GM12878 (cell line): ENCODE measurements around the gene PC.

ENCODE experiments used
- BCLAF1 ChIP-seq: fragments of 450-650 bp; IDR thresholded peaks from 2 replicates; pipeline ENCODE4 v1.6.1; 2017; ENCODE audit warnings: antibody characterized with exemption, mild to moderate bottlenecking, moderate library complexity
- CEBPB ChIP-seq, 2 experiments: fragments of 150-350 bp in 1 of 2; IDR thresholded peaks; 2 replicates each; pipeline ENCODE4 v1.6.1; 2012 to 2014; ENCODE audit warnings: low read depth in 2 of 2, low read length in 2 of 2, borderline replicate concordance in 1 of 2, inconsistent platforms in 1 of 2
- CTCF ChIP-seq, 3 experiments: IDR thresholded peaks in 2 of 3; conservative IDR thresholded peaks in 1 of 3; 2 replicates each; pipeline ENCODE4 v1.5.1; 2011; ENCODE audit warnings: low read depth in 3 of 3, low read length in 3 of 3, mild to moderate bottlenecking in 3 of 3, control low read depth in 2 of 3, moderate library complexity in 2 of 3, inconsistent platforms in 1 of 3, mixed read lengths in 1 of 3; ENCODE audit not compliant: control insufficient read depth in 2 of 3, insufficient read depth in 1 of 3; ENCODE audit errors: extremely low read depth in 1 of 3
- E2F4 ChIP-seq: IDR thresholded peaks from 2 replicates; pipeline ENCODE4 v1.6.1; 2012; ENCODE audit warnings: low read depth, low read length, improper control_type of control experiment
- EP300 ChIP-seq, 2 experiments: fragments of 150-350 bp in 1 of 2; IDR thresholded peaks; 2 replicates each; pipeline ENCODE4 v1.6.1; 2011 to 2012; ENCODE audit warnings: low read depth in 2 of 2, low read length in 2 of 2, borderline replicate concordance in 1 of 2, improper control_type of control experiment in 1 of 2, inconsistent platforms in 1 of 2; ENCODE audit not compliant: control insufficient read depth in 1 of 2
- FOS ChIP-seq: IDR thresholded peaks from 3 replicates; pipeline ENCODE4 v1.6.1; 2011; ENCODE audit warnings: borderline replicate concordance; ENCODE audit not compliant: insufficient read length; ENCODE audit errors: extremely low read depth
- KDM1A ChIP-seq: fragments of 200-600 bp; sonication (generic); IDR thresholded peaks from 2 replicates; pipeline ENCODE4 v1.6.1; 2016; ENCODE audit warnings: borderline replicate concordance
- POLR2A ChIP-seq: IDR thresholded peaks from 2 replicates; pipeline ENCODE4 v1.6.1; 2011; ENCODE audit warnings: low read depth, mild to moderate bottlenecking, low read length
- TCF3 ChIP-seq: IDR thresholded peaks from 2 replicates; pipeline ENCODE4 v1.6.1; 2012; ENCODE audit warnings: low read depth, mild to moderate bottlenecking, low read length, borderline replicate concordance; ENCODE audit not compliant: insufficient read depth
- ZNF274 ChIP-seq: IDR thresholded peaks from one replicate; pipeline ENCODE4 v1.8.0; 2011; ENCODE audit not compliant: insufficient read length, insufficient read depth
- ZZZ3 ChIP-seq: IDR thresholded peaks from 2 replicates; pipeline ENCODE4 v1.6.1; 2011; ENCODE audit warnings: low read depth; ENCODE audit not compliant: control insufficient read depth, insufficient read length

- TF ChIP-seq BCLAF1: no peak
- no peak for TF ChIP-seq CEBPB (IDR thresholded peaks at IDR 0.05; ENCODE audit: borderline replicate concordance in 1 of 2, low read depth in 2 of 2, low read length in 2 of 2)
- no peak for TF ChIP-seq ZZZ3
- no peak for TF ChIP-seq ZNF274
- no peak for TF ChIP-seq EP300 (IDR thresholded peaks at IDR 0.05; ENCODE audit: borderline replicate concordance in 1 of 2, control insufficient read depth in 1 of 2, low read depth in 2 of 2, low read length in 2 of 2)
- no peak for TF ChIP-seq POLR2A
- TF ChIP-seq CTCF (IDR thresholded peaks at IDR 0.05 in 2 of 3, conservative IDR thresholded peaks at IDR 0.05 in 1 of 3; ENCODE audit: control insufficient read depth in 2 of 3, extremely low read depth in 1 of 3, insufficient read depth in 1 of 3, low read depth in 3 of 3, low read length in 3 of 3): no peak
- no peak for TF ChIP-seq FOS
- no peak for TF ChIP-seq TCF3
- TF ChIP-seq KDM1A: no peak
- TF ChIP-seq E2F4: no peak
Observed at GRCh38 chr11:66970807-66971442, 12.7 kb upstream of the PC start.
